Subcutaneous abdominal adipose tissue (tissue), 5 donors: ENCODE data around the gene PTS.

Experiments used
- H3K27ac ChIP-seq: one replicate; pipeline ENCODE4 v1.7.0; 2013; ENCODE audit warnings: low read depth, mild to moderate bottlenecking, inconsistent platforms, low read length, moderate library complexity
- H3K27me3 ChIP-seq, 5 donors: one replicate each; pipeline ENCODE4 v1.7.0; 2013; ENCODE audit warnings: low read length in 5 of 5, inconsistent platforms in 1 of 5; ENCODE audit not compliant: control insufficient read depth in 5 of 5, insufficient read depth in 4 of 5
- H3K36me3 ChIP-seq, 5 donors: one replicate each; pipeline ENCODE4 v1.7.0; 2013; ENCODE audit warnings: low read length in 5 of 5; ENCODE audit not compliant: control insufficient read depth in 5 of 5, insufficient read depth in 5 of 5
- H3K4me1 ChIP-seq, 5 donors: one replicate each; pipeline ENCODE4 v1.7.0; 2013; ENCODE audit warnings: low read length in 5 of 5, mild to moderate bottlenecking in 3 of 5, moderate library complexity in 1 of 5; ENCODE audit not compliant: control insufficient read depth in 5 of 5, insufficient read depth in 5 of 5
- H3K4me3 ChIP-seq, 5 donors: one replicate each; pipeline ENCODE4 v1.7.0; 2013; ENCODE audit warnings: low read length in 5 of 5, low read depth in 1 of 5
- H3K9ac ChIP-seq, 5 donors: one replicate each; pipeline ENCODE4 v1.7.0; 2013; ENCODE audit warnings: low read length in 5 of 5, mild to moderate bottlenecking in 4 of 5, moderate library complexity in 3 of 5
- H3K9me3 ChIP-seq, 5 donors: one replicate each; pipeline ENCODE4 v1.7.0; 2013; ENCODE audit warnings: low read length in 5 of 5; ENCODE audit not compliant: control insufficient read depth in 5 of 5
- donor health status: healthy.
- donor health status: healthy.
- donor health status: healthy.
- donor health status: healthy.
- donor health status: healthy.

Gene PTS

DNA sequence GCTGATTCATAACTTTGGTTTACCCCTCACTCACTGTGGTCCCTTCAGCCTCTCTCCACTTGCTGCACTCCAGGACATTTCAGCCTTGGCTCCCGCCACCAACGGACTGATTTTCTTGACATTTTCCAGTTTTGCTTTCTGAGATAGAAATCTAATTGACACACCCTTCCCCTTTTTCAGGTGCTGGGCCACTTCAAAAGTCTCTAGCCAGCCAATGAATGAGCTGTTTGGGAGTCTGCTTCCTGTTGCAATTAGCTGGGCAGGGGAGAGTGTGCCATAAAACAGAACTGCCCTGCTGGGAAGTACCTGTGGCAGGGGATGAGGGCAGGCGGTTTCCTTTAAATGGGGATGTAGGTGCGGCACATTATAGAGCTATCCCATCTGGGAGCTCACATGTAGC, 55.5 kb downstream of the PTS start:
- Histone ChIP-seq H3K27me3 (peaks cover 0 to 3% (median 0%) of the 10 kb centered on the region in 5 donors), H3K36me3 (peaks cover 0 to 4% (median 0%) of the 10 kb centered on the region in 5 donors), H3K9ac (no peak overlapping the region), H3K9me3 (no peaks in the 10 kb centered on the region), H3K4me1 (peaks cover 0 to 6% (median 5%) of the 10 kb centered on the region in 5 donors), H3K4me3 (no peak overlapping the region), H3K27ac (no peak overlapping the region)
